K562 (cell line): Measurements from ENCODE around the gene NMT1. TPM values are rescaled to one million over a fixed set of nuclear protein-coding genes. Genes with fewer than 3 reads are reported as not detected.

Experiments used
- ATAC-seq: fragments of 200-7000 bp; cut with Tn5 transposase; 3 replicates; pipeline ENCODE4 v1.9.1; 2020; ENCODE audit warnings: moderate library complexity
- BruUV-seq: library from RNA; stranded (reverse); fragments of 400-500 nt; replicated peaks from 2 replicates; lab custom pipeline; 2021; lab: Mats Ljungman, UMichigan
- CTCF ChIA-PET: fragments of 300-600 bp; formaldehyde crosslinking; extraction: SDS; loops from one replicate; lab custom pipeline; 2021; ENCODE audit warnings: low intra/inter-chr PET ratio; lab: Yijun Ruan, JAX
- POLR2A ChIA-PET: fragments of 300-600, 350-650 bp; sonication (Branson Sonifier 250); formaldehyde crosslinking; extraction: SDS; loops from one replicate; lab custom pipeline; 2021; ENCODE audit warnings: antibody characterized with exemption, inconsistent platforms; lab: Yijun Ruan, JAX
- DNase-seq, 4 experiments: peaks; one replicate each; pipeline versions ENCODE4 v3.0.0 to v3.0.0-alpha.2; 2011 to 2018; ENCODE audit warnings: low spot score in 3 of 4, mixed read lengths in 3 of 4; ENCODE audit errors: extremely low read depth in 1 of 4
- FAIRE-seq: peaks from 2 replicates; lab custom pipeline; 2011; peaks lifted over from hg19 to GRCh38; lab: Jason Lieb, UNC
- H2AFZ ChIP-seq: 2 replicates; pipeline ENCODE4 v1.6.0; 2011; ENCODE audit warnings: low read depth, low read length, control low read depth, inconsistent platforms
- H3K27ac ChIP-seq: fragments of 200-600 bp; 3 replicates; pipeline ENCODE4 v1.8.0; 2011; ENCODE audit warnings: low read depth, mild to moderate bottlenecking, control low read depth, inconsistent platforms, low read length, moderate library complexity, mixed read lengths; ENCODE audit errors: extremely low read depth
- H3K27me3 ChIP-seq, 2 experiments: fragments of 300-600 bp in 1 of 2; 2 replicates in 1 of 2; 3 replicates in 1 of 2; pipeline versions ENCODE4 v1.6.0 to v1.8.0; 2011; ENCODE audit warnings: inconsistent platforms in 2 of 2, low read length in 2 of 2, mild to moderate bottlenecking in 1 of 2, mixed read lengths in 1 of 2, moderate library complexity in 1 of 2; ENCODE audit not compliant: control insufficient read depth in 2 of 2, insufficient read depth in 2 of 2
- H3K36me3 ChIP-seq: fragments of 300-600 bp; 3 replicates; pipeline ENCODE4 v1.8.0; 2011; ENCODE audit warnings: mild to moderate bottlenecking, low read length, inconsistent platforms; ENCODE audit not compliant: control insufficient read depth, insufficient read depth
- H3K4me1 ChIP-seq, 2 experiments: fragments of 200-600 bp in 1 of 2; replicated peaks in 1 of 2; 2 replicates in 1 of 2; 3 replicates in 1 of 2; pipeline versions ENCODE4 v1.5.1 to v1.8.0; 2011; ENCODE audit warnings: inconsistent platforms in 2 of 2, low read length in 2 of 2, mild to moderate bottlenecking in 1 of 2, mixed read lengths in 1 of 2, moderate library complexity in 1 of 2; ENCODE audit not compliant: control insufficient read depth in 2 of 2, insufficient read depth in 2 of 2
- H3K4me2 ChIP-seq: 2 replicates; pipeline ENCODE4 v1.6.1; 2011; ENCODE audit warnings: low read length, control low read depth, inconsistent platforms, mixed read lengths; ENCODE audit not compliant: insufficient read depth
- H3K4me3 ChIP-seq: fragments of 200-600 bp; sonication (generic), shearing (Covaris generic); 2 replicates; pipeline ENCODE4 v1.5.1; 2016; ENCODE audit warnings: control low read depth, inconsistent platforms
- H3K79me2 ChIP-seq: fragments of 200-600 bp; 3 replicates; pipeline ENCODE4 v1.8.0; 2011; ENCODE audit warnings: low read length, inconsistent platforms; ENCODE audit not compliant: control insufficient read depth, insufficient read depth
- H3K9ac ChIP-seq, 2 experiments: 2 replicates each; pipeline versions ENCODE4 v1.6.0 to v1.6.1; 2011; ENCODE audit warnings: low read depth in 2 of 2, low read length in 2 of 2, control low read depth in 1 of 2, inconsistent platforms in 1 of 2, mild to moderate bottlenecking in 1 of 2, mixed read lengths in 1 of 2; ENCODE audit not compliant: insufficient read depth in 1 of 2
- H3K9me1 ChIP-seq: one replicate; pipeline ENCODE4 v1.6.0; 2011; ENCODE audit warnings: inconsistent platforms, mild to moderate bottlenecking, low read length, moderate library complexity; ENCODE audit not compliant: control insufficient read depth, insufficient read depth
- H3K9me3 ChIP-seq: replicated peaks from 2 replicates; pipeline ENCODE4 v1.5.1; 2011; ENCODE audit warnings: low read depth, low read length, inconsistent platforms; ENCODE audit not compliant: control insufficient read depth, insufficient read depth
- H4K20me1 ChIP-seq: replicated peaks from 2 replicates; pipeline ENCODE4 v1.6.1; 2011; ENCODE audit warnings: low read length, inconsistent platforms, mixed read lengths; ENCODE audit not compliant: control insufficient read depth, insufficient read depth
- ARID3A ChIP-seq: IDR thresholded peaks from 2 replicates; pipeline ENCODE4 v1.6.1; 2012; ENCODE audit warnings: low read depth, low read length, improper control_type of control experiment, borderline replicate concordance
- CSDE1 ChIP-seq, 2 experiments: fragments of 450-650 bp; IDR thresholded peaks; 2 replicates each; pipeline ENCODE4 v1.6.1; 2016; ENCODE audit warnings: mild to moderate bottlenecking in 1 of 2
- FOXM1 ChIP-seq, 2 experiments: fragments of 450-650 bp in 1 of 2; sonication (generic) in 1 of 2; formaldehyde crosslinking in 1 of 2; IDR thresholded peaks; 2 replicates each; pipeline versions ENCODE4 v1.6.1 to v1.9.0; 2017 to 2022; ENCODE audit warnings: low read depth in 2 of 2, mild to moderate bottlenecking in 2 of 2, missing genetic modification reagents in 1 of 2, moderate library complexity in 1 of 2
- GATAD2B ChIP-seq: fragments of 450-650 bp; IDR thresholded peaks from 2 replicates; pipeline ENCODE4 v1.6.1; 2017; ENCODE audit warnings: mild to moderate bottlenecking, borderline replicate concordance
- MEF2A ChIP-seq: IDR thresholded peaks from 2 replicates; pipeline ENCODE4 v1.6.1; 2011; ENCODE audit warnings: low read depth, mild to moderate bottlenecking, low read length, moderate library complexity; ENCODE audit not compliant: control insufficient read depth
- SRSF3 ChIP-seq: fragments of 200-400 bp; formaldehyde crosslinking; IDR thresholded peaks from 2 replicates; pipeline ENCODE4 v1.6.1; 2016; ENCODE audit warnings: mild to moderate bottlenecking, low read length, moderate library complexity; ENCODE audit not compliant: insufficient read depth
- SRSF7 ChIP-seq: fragments of 200-400 bp; formaldehyde crosslinking; optimal IDR thresholded peaks from 2 replicates; pipeline ENCODE3; 2017; ENCODE audit warnings: mild to moderate bottlenecking, low read depth, low read length
- ZFPM2 ChIP-seq: fragments of 250-450 bp; sonication (Bioruptor Pico); IDR thresholded peaks from 2 replicates; pipeline ENCODE4 v1.5.1; 2022; ENCODE audit warnings: mild to moderate bottlenecking
- ZNF668 ChIP-seq: fragments of 250-450 bp; sonication (Bioruptor Pico); IDR thresholded peaks from 2 replicates; pipeline ENCODE4 v1.8.0; 2022; ENCODE audit warnings: mild to moderate bottlenecking, inconsistent platforms
- WGBS: fragments of 100-300 bp; shearing (Covaris generic); methylation state at CpG from one replicate; pipeline ENCODE4 v1.1.6; 2016; ENCODE audit warnings: low coverage, mixed read lengths; ENCODE audit not compliant: insufficient coverage; ENCODE audit errors: missing lambda C conversion rate; 5-methylcytosine and 5-hydroxymethylcytosine counted together
- in situ Hi-C: fragments of 300-500 bp; cut with MboI; formaldehyde crosslinking; loops from 4 replicates; pipeline ENCODE4 v1.15.0; 2018; ENCODE audit warnings: inconsistent platforms, mixed read lengths
- intact Hi-C: fragments of 100-400 bp; cut with micrococcal nuclease; formaldehyde crosslinking; loops from 2 replicates; pipeline ENCODE4 v1.14.2; 2022
- polyA plus RNA-seq, 8 experiments: library from polyadenylated mRNA; depleted of rRNA in 4 of 8; stranded (reverse) in 5 of 8; unstranded in 3 of 8; fragments of >200 nt; fragmentation: Nextera tagmentation in 2 of 8; fragmentation: Illumina TruSeq in 1 of 8; extraction: Ambion mirVana in 2 of 8; extraction: Trizol in 1 of 8; gene quantifications; 2 replicates each; pipeline versions ENCODE4 v1.2.1 to v1.2.3, GENCODE V29; 2011 to 2014; ENCODE audit warnings: inconsistent platforms in 1 of 8, missing spikeins in 1 of 8
- total RNA-seq, 7 experiments: library from RNA; depleted of rRNA in 6 of 7; stranded (reverse); fragments of >200 nt in 6 of 7; fragmentation: Illumina TruSeq in 2 of 7; extraction: Trizol in 2 of 7; gene quantifications; 2 replicates each; pipeline versions ENCODE4 v1.2.1 to v1.2.3, GENCODE V29; 2011 to 2021; ENCODE audit warnings: low replicate concordance in 1 of 7
- TF ChIP-seq, protein P1 (sequence below): fragments of 250-450 bp; sonication (Bioruptor Pico); IDR thresholded peaks from 2 replicates; pipeline ENCODE4 v1.8.0; 2022; ENCODE audit warnings: inconsistent platforms
- TF ChIP-seq, protein P2 (sequence below): fragments of 250-450 bp; sonication (Bioruptor Pico); IDR thresholded peaks from 2 replicates; pipeline ENCODE4 v1.4.0; 2020
- TF ChIP-seq, protein P3 (sequence below): fragments of 450-650 bp; formaldehyde crosslinking; IDR thresholded peaks from 2 replicates; pipeline ENCODE4 v1.4.0; 2020; ENCODE audit warnings: mild to moderate bottlenecking, moderate library complexity

Gene NMT1
- total and polyA plus RNA-seq, 9 of the 15 experiments (the other 6 are each of a cell fraction or from before 2014, with no cell fraction given) = 86.7 to 569 (median 213) TPM

GRCh38 chr17:45048795-45049563 is 12.1 kb upstream of the NMT1 start (continued):
- TF ChIP-seq, protein P1, sequence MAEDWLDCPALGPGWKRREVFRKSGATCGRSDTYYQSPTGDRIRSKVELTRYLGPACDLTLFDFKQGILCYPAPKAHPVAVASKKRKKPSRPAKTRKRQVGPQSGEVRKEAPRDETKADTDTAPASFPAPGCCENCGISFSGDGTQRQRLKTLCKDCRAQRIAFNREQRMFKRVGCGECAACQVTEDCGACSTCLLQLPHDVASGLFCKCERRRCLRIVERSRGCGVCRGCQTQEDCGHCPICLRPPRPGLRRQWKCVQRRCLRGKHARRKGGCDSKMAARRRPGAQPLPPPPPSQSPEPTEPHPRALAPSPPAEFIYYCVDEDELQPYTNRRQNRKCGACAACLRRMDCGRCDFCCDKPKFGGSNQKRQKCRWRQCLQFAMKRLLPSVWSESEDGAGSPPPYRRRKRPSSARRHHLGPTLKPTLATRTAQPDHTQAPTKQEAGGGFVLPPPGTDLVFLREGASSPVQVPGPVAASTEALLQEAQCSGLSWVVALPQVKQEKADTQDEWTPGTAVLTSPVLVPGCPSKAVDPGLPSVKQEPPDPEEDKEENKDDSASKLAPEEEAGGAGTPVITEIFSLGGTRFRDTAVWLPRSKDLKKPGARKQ (CRISPR knock-in tag) = peak; percentile 61; the same call in 1 of the 2 replicates

DNA sequence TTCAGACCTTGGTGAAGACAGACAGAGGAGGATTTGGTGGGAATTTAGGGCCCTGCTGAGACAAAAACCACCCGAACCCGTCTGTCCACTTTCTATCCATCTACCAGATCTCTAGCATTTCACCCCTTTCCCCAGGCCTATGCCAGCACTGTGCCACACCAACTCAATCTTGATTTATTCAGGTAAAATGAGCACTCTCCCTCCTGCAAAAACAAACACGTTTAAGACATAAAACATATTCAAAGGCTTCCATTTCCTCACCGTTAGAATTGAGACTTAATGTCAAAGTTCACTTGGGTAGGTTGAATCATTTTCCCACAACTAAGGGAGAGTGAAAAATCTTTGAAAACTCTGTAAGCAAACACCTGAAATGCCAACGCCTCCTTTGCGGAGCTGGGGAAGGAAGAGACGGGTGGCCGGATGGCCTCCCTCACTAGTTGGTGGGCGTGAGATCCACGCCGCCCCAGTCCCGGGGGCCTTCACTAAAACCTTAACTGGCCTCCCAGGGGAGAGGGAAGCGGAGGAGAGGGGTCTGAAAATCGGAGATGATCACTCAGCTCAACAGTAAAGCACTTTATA is 10.5 kb upstream of the NMT1 start:
- H4K20me1 ChIP-seq = no peaks in the 10 kb centered on the region; the same call in 1 of the 2 replicates
- peak overlapping the region; percentile 73 for H2AFZ ChIP-seq
- intact Hi-C loops = no loop called here
- H3K27ac ChIP-seq = peak overlapping the region; percentile 87
- ATAC-seq (peak; percentile 36), DNase-seq (peak; percentile 45 to 62 (median 50)), FAIRE-seq (peak; percentile 48)
- no peaks in the 10 kb centered on the region for H3K27me3 ChIP-seq
- peak overlapping the region; percentile 91 for H3K4me2 ChIP-seq
- H3K4me1 ChIP-seq = peaks cover 17 to 20% of the 10 kb centered on the region in 2 experiments
- H3K79me2 ChIP-seq = peaks cover 58% of the 10 kb centered on the region
- H3K36me3 ChIP-seq = peaks cover 15% of the 10 kb centered on the region; the same call in 1 of the 3 replicates
- CTCF ChIA-PET = no interaction called here
- TSS peak; percentile 62 for BruUV-seq
- in situ Hi-C loops = no loop called here
- H3K4me3 ChIP-seq = peak overlapping the region; percentile 61
- POLR2A ChIA-PET = interaction anchor here (0.6 to 5.0 kb wide), 7 partner anchors 12 to 102 kb away, joined by 3 to 47 read pairs (median 5); partner anchors contain the start of genes HEXIM1 and NMT1
- no peaks in the 10 kb centered on the region for H3K9me1 ChIP-seq
- WGBS = 0% methylated on average over 10 of the region's 14 CpGs
- H3K9me3 ChIP-seq = no peaks in the 10 kb centered on the region
- H3K9ac ChIP-seq = peak overlapping the region; percentile 91 to 93
- TF ChIP-seq, protein P2, sequence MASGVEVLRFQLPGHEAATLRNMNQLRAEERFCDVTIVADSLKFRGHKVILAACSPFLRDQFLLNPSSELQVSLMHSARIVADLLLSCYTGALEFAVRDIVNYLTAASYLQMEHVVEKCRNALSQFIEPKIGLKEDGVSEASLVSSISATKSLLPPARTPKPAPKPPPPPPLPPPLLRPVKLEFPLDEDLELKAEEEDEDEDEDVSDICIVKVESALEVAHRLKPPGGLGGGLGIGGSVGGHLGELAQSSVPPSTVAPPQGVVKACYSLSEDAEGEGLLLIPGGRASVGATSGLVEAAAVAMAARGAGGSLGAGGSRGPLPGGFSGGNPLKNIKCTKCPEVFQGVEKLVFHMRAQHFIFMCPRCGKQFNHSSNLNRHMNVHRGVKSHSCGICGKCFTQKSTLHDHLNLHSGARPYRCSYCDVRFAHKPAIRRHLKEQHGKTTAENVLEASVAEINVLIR (CRISPR knock-in tag) = no peak
- TF ChIP-seq CSDE1 (IDR thresholded peaks at IDR 0.05) = no peak
- no peak for TF ChIP-seq GATAD2B
- no peak for TF ChIP-seq ARID3A
- TF ChIP-seq SRSF3 = no peak
- no peak for TF ChIP-seq FOXM1 (IDR thresholded peaks at IDR 0.05; ENCODE audit: low read depth)
- no peak for TF ChIP-seq FOXM1 (CRISPR knock-in tag; IDR thresholded peaks at IDR 0.05; ENCODE audit: low read depth)
- TF ChIP-seq ZNF668 = no peak
- TF ChIP-seq SRSF7 = no peak
- TF ChIP-seq ZFPM2 (CRISPR knock-in tag) = no peak
- TF ChIP-seq, protein P3, sequence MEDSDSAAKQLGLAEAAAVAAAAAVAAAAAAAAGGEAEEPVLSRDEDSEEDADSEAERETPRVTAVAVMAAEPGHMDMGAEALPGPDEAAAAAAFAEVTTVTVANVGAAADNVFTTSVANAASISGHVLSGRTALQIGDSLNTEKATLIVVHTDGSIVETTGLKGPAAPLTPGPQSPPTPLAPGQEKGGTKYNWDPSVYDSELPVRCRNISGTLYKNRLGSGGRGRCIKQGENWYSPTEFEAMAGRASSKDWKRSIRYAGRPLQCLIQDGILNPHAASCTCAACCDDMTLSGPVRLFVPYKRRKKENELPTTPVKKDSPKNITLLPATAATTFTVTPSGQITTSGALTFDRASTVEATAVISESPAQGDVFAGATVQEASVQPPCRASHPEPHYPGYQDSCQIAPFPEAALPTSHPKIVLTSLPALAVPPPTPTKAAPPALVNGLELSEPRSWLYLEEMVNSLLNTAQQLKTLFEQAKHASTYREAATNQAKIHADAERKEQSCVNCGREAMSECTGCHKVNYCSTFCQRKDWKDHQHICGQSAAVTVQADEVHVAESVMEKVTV = no peak
- no peak for TF ChIP-seq MEF2A
